ENCODE results near the gene COL4A1. TPM values are rescaled to one million over a fixed set of nuclear protein-coding genes. Genes with fewer than 3 reads are reported as not detected.
A peak's percentile ranks its signal among the peaks of the same experiment; 100 is the strongest.

Gene COL4A1
- total RNA-seq, 3 donors from 2014 or later = 19.0 to 308 (median 61.9) TPM

DNA sequence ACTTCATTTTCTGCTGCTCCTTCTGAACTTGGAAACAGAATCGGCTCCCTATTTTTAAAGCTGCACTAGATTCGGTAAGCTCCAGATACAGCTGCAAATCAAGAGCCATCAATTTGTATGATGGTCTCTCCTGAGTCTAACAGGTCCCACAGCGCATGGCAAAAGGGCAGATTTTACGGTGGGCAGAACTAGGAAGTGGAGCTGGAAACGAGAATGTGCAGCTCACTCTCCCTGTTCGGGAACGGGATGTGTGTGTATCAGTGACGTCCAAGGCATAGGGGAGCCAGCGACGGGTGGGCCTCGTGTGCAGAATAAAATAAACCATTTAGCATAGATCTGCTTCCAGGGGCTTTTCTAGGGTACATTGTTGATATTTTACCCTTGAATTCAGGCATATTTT is 74.2 kb downstream of the COL4A1 start:
- no peak for DNase-seq
- ATAC-seq = no peak
- intact Hi-C loops (cut with DNase I, micrococcal nuclease) = no loop called here
- TF ChIP-seq CTCF (IDR thresholded peaks at IDR 0.05) = no peak
- H3K9me3 ChIP-seq = no peaks in the 10 kb centered on the region
- H3K36me3 ChIP-seq (ENCODE audit: low read depth) = no peaks in the 10 kb centered on the region
- H3K4me1 ChIP-seq (ENCODE audit: low read depth) = peaks cover 2% of the 10 kb centered on the region
- H3K4me3 ChIP-seq = no peak overlapping the region

GRCh38 chr13:110232142-110232541 is 74.8 kb downstream of the COL4A1 start:
- no peak for ATAC-seq
- no peak for DNase-seq
- H3K4me1 ChIP-seq (ENCODE audit: low read depth) = peaks cover 2% of the 10 kb centered on the region
- intact Hi-C loops (cut with DNase I, micrococcal nuclease) = no loop called here
- H3K36me3 ChIP-seq (ENCODE audit: low read depth) = no peaks in the 10 kb centered on the region
- no peak overlapping the region for H3K4me3 ChIP-seq
- H3K9me3 ChIP-seq = no peaks in the 10 kb centered on the region
- no peak for TF ChIP-seq CTCF (IDR thresholded peaks at IDR 0.05)

DNA sequence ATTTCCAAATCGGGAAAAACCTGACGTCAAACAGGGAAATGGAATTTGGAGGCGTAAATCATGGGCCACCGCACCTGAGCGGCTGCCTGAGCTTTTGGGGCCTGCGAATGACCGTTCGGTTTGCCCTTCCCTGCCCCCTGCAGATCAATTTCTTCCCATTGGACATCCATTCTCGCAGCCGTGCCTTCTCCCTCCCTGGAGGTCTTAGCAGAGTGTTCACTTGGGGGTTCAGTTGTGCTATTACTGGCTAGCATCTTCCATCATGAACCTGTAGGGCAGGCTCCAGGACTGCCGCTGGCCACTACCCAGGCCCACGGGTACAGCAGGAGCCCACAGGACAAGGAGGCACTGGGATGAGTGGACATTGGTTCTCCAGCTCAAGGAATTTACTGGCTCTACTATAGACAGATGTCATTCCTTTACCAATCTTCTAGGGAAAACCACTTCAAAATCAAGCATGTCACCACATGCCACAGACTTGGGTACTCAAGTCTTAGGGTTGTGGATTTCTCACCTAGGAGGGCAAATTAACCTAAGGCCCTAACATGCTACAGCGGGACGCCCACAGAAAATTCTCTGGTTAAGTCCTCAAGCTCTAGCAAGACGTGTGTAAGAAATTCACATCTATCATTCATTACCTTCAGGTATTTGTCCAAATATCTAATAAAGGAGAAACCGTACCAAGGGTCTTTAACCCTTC is 75.5 kb downstream of the COL4A1 start:
- H3K36me3 ChIP-seq (ENCODE audit: low read depth) = no peaks in the 10 kb centered on the region
- ATAC-seq (no peak), DNase-seq (no peak)
- no peak for TF ChIP-seq CTCF (IDR thresholded peaks at IDR 0.05)
- H3K9me3 ChIP-seq = no peaks in the 10 kb centered on the region
- intact Hi-C loops (cut with DNase I, micrococcal nuclease) = no loop called here
- H3K4me3 ChIP-seq = no peak overlapping the region
- peaks cover 2% of the 10 kb centered on the region for H3K4me1 ChIP-seq (ENCODE audit: low read depth)

DNA sequence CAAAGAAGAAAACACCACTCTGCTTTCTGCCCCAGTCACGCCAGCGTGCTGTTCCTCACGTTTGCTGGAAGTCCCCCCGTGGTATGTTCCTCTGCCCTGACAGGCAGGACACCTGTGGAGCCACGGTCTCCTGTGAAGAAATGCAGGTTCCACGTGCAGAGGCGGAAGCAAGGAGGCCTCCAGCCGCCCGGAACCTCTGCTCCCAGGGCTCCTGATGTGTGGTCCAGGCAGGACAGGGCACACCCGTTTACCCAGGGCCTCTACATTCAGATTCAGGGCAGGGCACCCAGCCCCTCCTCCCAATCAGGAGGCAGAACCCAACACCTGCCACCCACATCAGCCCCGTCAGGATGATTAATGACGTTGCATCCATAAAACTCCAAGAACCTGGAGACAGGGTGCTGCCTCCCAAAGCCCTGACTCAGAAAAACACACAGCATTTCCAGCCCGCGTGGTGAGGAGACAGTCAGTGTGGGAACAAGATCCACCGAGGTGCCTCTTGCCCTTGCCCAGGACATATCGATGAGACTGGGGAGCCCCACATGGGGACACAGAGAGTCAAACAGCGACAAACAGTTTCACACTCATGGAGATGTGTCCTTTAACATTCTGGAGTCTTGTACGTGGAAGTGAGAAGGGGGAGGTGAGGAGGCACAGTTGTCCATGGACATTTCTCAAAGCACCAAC is 76.2 kb downstream of the COL4A1 start:
- intact Hi-C loops (cut with DNase I, micrococcal nuclease) = no loop called here
- Histone ChIP-seq H3K9me3 (no peaks in the 10 kb centered on the region), H3K4me1 (ENCODE audit: low read depth) (peaks cover 2% of the 10 kb centered on the region), H3K36me3 (ENCODE audit: low read depth) (no peaks in the 10 kb centered on the region), H3K4me3 (no peak overlapping the region)
- TF ChIP-seq CTCF (IDR thresholded peaks at IDR 0.05) = no peak
- peak; percentile 56 for ATAC-seq
- DNase-seq = peak in 1 of 3 donors; percentile 57

- ATAC-seq = peak; percentile 12
- no peak overlapping the region for H3K4me3 ChIP-seq
- DNase-seq = no peak
- no peaks in the 10 kb centered on the region for H3K9me3 ChIP-seq
- no peak for TF ChIP-seq CTCF (IDR thresholded peaks at IDR 0.05)
- no peaks in the 10 kb centered on the region for H3K36me3 ChIP-seq (ENCODE audit: low read depth)
- peaks cover 2% of the 10 kb centered on the region for H3K4me1 ChIP-seq (ENCODE audit: low read depth)
- intact Hi-C loops (cut with DNase I, micrococcal nuclease) = loop anchor here (10.0 kb wide), 2 partner anchors 175 to 185 kb away; no protein-coding TSS in a partner anchor
Measured at GRCh38 chr13:110229905-110230563, 76.9 kb downstream of the COL4A1 start.

Measured in mucosa of descending colon (tissue), 3 donors.